H1 (cell line): ENCODE data around the gene CFP. TPM values are rescaled to one million over a fixed set of nuclear protein-coding genes. Genes with fewer than 3 reads are reported as not detected.

Experiments
- FOSL1 ChIP-seq: IDR thresholded peaks from 2 replicates; pipeline ENCODE4 v1.6.1; 2011; ENCODE audit warnings: mild to moderate bottlenecking, low read depth, low read length, moderate library complexity; ENCODE audit not compliant: insufficient read depth
- POLR2A ChIP-seq, 2 experiments: IDR thresholded peaks; 1 replicate in 1 of 2; 2 replicates in 1 of 2; pipeline ENCODE4 v1.6.1; 2011; ENCODE audit warnings: low read depth in 2 of 2, low read length in 2 of 2, mild to moderate bottlenecking in 2 of 2; ENCODE audit errors: control extremely low read depth in 1 of 2
- SP1 ChIP-seq: IDR thresholded peaks from 2 replicates; pipeline ENCODE4 v1.6.1; 2011; ENCODE audit warnings: low read depth, low read length
- polyA plus RNA-seq, 7 experiments: library from polyadenylated mRNA; depleted of rRNA in 3 of 7; stranded (reverse) in 5 of 7; unstranded in 2 of 7; fragments of >200 nt in 5 of 7; fragments of 200-250 nt in 2 of 7; gene quantifications; 1 replicate in 5 of 7; 2 replicates in 1 of 7; 4 replicates in 1 of 7; pipeline versions ENCODE4 v1.2.1 to v1.2.3, GENCODE V29; 2011 to 2013; ENCODE audit warnings: missing spikeins in 2 of 7, mixed read lengths in 2 of 7
- total RNA-seq: library from RNA; stranded (reverse); fragmentation: NEBNext Ultra II Directional; extraction: Animal tissue kit (Norgen Biotek cat#: 25700); gene quantifications from 2 replicates; pipeline ENCODE4 v1.2.1, GENCODE V29; 2021

CFP gene
- total and polyA plus RNA-seq, 2 of the 8 experiments (the other 6 are each of a cell fraction or from before 2014, with no cell fraction given) = 0.76 to 2.2 TPM

DNA sequence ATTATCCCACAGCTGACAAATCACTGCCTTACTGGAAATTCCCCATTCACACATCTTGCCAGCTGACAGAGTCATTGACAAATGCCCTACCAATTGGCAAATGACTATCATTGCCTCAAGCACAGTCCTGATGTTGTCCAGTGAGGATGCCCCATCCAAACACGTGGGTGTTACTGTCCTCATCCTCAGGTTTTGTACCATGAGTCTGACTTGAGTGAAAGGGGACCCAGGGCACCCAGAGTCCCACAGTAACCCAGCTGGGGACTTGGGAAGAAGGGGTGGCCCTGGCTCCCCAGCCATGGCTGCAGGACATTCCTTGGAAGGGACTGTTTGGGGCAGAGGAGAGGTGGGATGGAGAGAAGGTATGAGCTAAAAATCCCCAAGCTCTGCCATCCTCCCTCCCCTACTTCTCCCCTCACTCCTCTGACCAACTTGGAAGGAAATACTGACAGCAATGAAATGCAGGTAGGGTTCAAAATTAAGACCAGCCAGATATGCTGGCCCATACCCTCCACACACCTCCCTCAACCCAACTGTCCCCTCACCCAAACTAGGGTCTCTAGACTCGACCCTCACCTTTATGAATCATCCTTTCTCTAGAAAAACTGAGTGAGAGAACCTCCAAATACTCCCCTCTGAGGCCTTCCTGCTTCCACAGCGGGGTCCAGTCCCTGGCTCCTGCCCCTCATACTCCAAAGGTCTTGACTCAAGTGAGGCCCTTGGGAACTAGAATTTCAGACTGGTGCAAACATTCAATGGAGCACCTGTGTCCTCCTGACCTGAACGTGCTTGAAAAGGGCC lies 42.4 kb downstream of the CFP start (continued):
- no peak for TF ChIP-seq SP1
- no peak for TF ChIP-seq FOSL1
- no peak for TF ChIP-seq POLR2A (IDR thresholded peaks at IDR 0.05; ENCODE audit: control extremely low read depth in 1 of 2, low read depth in 2 of 2, low read length in 2 of 2)
